CMK (cell line): ENCODE results near the gene OR10A3.

Experiments used
- DNase-seq: peaks from one replicate; pipeline ENCODE4 v3.0.0-alpha.2; 2010; ENCODE audit warnings: low read depth

The OR10A3 gene

DNA sequence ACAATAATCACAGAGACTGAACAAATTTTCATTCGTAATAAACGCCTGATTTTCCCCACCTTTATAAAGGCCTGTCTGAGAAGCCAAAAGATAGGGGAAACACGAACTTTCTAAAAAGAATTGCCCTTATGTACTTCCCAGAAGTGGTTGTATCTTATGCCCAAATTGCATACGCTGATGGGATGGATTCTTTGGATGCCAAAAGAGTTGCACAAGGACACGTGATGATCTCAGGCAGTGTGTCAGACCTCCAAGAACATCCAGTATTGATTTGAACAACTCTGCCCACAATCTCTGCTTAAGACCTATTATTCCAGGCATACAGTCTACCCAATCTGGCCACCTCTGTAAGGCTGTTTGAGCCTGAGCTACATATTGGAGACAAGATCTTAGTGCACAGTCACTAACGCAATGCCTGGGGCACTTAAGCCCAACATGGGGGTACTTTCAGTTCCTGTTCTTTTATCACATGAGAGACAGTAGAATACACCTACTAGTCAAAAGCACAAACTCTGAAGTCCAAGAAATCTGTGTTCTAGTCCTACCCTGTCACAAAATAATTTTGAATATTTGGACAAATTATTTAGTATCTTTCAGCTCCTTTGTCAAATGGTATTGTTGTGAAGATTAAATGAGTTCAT lies 49.3 kb downstream of the OR10A3 start:
- DNase-seq: no peak

DNA sequence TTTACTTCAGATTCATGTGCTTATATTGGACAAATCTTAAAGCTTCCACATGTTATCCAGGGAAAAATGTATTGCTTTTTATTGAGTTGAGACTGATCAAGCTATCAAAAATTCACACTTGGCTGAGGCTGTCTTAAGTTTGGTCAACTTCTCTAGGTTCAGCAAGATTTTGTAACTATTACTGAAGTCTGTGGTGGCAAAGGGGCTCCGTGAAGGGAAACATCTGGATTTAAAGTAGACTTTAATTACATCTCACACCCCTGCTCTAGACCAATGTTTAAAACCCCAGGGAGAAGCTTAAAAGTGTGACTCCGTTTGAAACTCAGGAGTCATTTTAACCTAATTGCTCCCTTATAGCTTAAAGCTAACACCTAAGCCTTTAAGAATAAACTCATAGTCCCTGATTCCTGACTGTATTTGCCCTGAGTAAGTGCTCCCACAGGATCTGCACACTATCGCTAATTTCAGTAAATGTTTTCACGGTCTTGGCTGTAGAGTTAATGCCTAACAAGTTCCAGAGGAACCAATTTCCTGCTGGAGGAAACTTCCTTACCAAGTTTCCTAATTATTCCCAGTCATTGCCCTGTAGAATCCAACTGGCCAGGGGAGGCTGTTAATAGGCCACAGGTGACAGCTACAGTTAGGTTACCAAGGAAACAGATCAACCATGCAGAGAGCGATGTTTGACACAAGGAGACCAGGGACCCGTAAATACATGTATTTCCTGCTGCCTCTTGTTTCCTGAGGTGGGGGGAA lies 50.9 kb downstream of the OR10A3 start:
- no peak for DNase-seq

DNA sequence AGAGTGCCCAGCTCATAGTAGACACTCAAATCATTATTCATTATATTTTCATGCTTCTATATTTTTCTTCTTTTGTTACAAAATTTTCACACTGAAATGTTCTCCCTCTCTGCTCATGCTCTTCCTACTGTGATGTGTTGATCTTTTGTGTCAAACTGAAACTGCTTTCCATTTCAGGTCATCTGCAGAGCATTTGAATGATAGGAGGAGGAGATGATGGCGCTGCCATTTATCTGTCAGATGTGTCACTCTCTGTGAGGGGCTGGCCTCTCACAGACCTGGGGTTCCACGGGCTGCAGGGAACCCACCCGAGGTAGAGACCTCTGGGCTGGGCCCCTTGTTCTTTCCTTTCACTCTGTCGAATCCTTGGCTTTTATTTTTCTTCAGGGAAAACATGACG lies 51.5 kb downstream of the OR10A3 start:
- no peak for DNase-seq
